H9 (cell line): ENCODE data around the gene NT5C3B. TPM values are rescaled to one million over a fixed set of nuclear protein-coding genes. Genes with fewer than 3 reads are reported as not detected.
A peak's percentile ranks its signal among the peaks of the same experiment; 100 is the strongest.

ENCODE experiments used
- DNase-seq: peaks from one replicate; pipeline ENCODE4 v3.0.0-alpha.2; 2017
- H2AFZ ChIP-seq: one replicate; pipeline ENCODE4 v1.6.1; 2013; ENCODE audit warnings: mild to moderate bottlenecking, low read length, control low read depth, moderate library complexity
- H2AK5ac ChIP-seq: 2 replicates; pipeline ENCODE4 v1.6.1; 2013; ENCODE audit warnings: low read length, control low read depth, mixed read lengths; ENCODE audit not compliant: insufficient read length
- H2BK120ac ChIP-seq: one replicate; pipeline ENCODE4 v1.6.1; 2013; ENCODE audit warnings: low read depth, mild to moderate bottlenecking, low read length, control low read depth, inconsistent platforms; ENCODE audit not compliant: poor library complexity, severe bottlenecking
- H2BK12ac ChIP-seq: 2 replicates; pipeline ENCODE4 v1.6.1; 2013; ENCODE audit warnings: low read length, control low read depth, mixed read lengths, low read depth; ENCODE audit not compliant: insufficient read length
- H2BK15ac ChIP-seq: 2 replicates; pipeline ENCODE4 v1.6.1; 2013; ENCODE audit warnings: low read depth, low read length, control low read depth
- H2BK20ac ChIP-seq: one replicate; pipeline ENCODE4 v1.6.1; 2013; ENCODE audit warnings: low read depth, mild to moderate bottlenecking, low read length, control low read depth, inconsistent platforms; ENCODE audit not compliant: poor library complexity, severe bottlenecking
- H2BK5ac ChIP-seq: 2 replicates; pipeline ENCODE4 v1.6.1; 2013; ENCODE audit warnings: low read length, control low read depth, mixed read lengths; ENCODE audit not compliant: insufficient read length
- H3K14ac ChIP-seq: 2 replicates; pipeline ENCODE4 v1.6.1; 2013; ENCODE audit warnings: low read length, control low read depth; ENCODE audit not compliant: insufficient read depth
- H3K18ac ChIP-seq: 2 replicates; pipeline ENCODE4 v1.6.1; 2013; ENCODE audit warnings: low read depth, mild to moderate bottlenecking, mixed read lengths, low read length, control low read depth; ENCODE audit not compliant: insufficient read length
- H3K23ac ChIP-seq: 2 replicates; pipeline ENCODE4 v1.6.1; 2013; ENCODE audit warnings: low read length, control low read depth, mixed read lengths, low read depth; ENCODE audit not compliant: insufficient read length
- H3K23me2 ChIP-seq: 2 replicates; pipeline ENCODE4 v1.6.1; 2013; ENCODE audit warnings: low read depth, mild to moderate bottlenecking, mixed read lengths, low read length, control low read depth; ENCODE audit not compliant: insufficient read length, poor library complexity, severe bottlenecking
- H3K27ac ChIP-seq: 2 replicates; pipeline ENCODE4 v1.5.1; 2013; ENCODE audit warnings: low read length, control low read depth, mixed read lengths, low read depth; ENCODE audit not compliant: insufficient read length
- H3K27me3 ChIP-seq: 2 replicates; pipeline ENCODE4 v1.6.1; 2013; ENCODE audit warnings: low read length, control low read depth, inconsistent platforms; ENCODE audit not compliant: insufficient read depth
- H3K4ac ChIP-seq: 2 replicates; pipeline ENCODE4 v1.6.1; 2013; ENCODE audit warnings: low read depth, mild to moderate bottlenecking, control low read depth, inconsistent platforms, low read length, moderate library complexity
- H3K4me1 ChIP-seq: 2 replicates; pipeline ENCODE4 v1.6.1; 2013; ENCODE audit warnings: low read length, control low read depth, inconsistent platforms; ENCODE audit not compliant: insufficient read depth
- H3K4me2 ChIP-seq: 2 replicates; pipeline ENCODE4 v1.6.1; 2013; ENCODE audit warnings: low read length, control low read depth, mixed read lengths; ENCODE audit not compliant: insufficient read length, insufficient read depth
- H3K56ac ChIP-seq: 2 replicates; pipeline ENCODE4 v1.6.1; 2013; ENCODE audit warnings: low read depth, mild to moderate bottlenecking, mixed read lengths, low read length, control low read depth; ENCODE audit not compliant: insufficient read length
- H3K79me1 ChIP-seq: 2 replicates; pipeline ENCODE4 v1.6.1; 2013; ENCODE audit warnings: low read depth, mild to moderate bottlenecking, moderate library complexity, low read length, control low read depth, inconsistent platforms; ENCODE audit not compliant: insufficient read depth, poor library complexity, severe bottlenecking
- H3K79me2 ChIP-seq: 2 replicates; pipeline ENCODE4 v1.6.1; 2013; ENCODE audit warnings: low read length, control low read depth, inconsistent platforms; ENCODE audit not compliant: insufficient read depth
- H3K9ac ChIP-seq: 2 replicates; pipeline ENCODE4 v1.6.1; 2013; ENCODE audit warnings: low read length, control low read depth, mixed read lengths; ENCODE audit not compliant: insufficient read length; ENCODE audit errors: extremely low read depth
- H3K9me3 ChIP-seq: one replicate; pipeline ENCODE4 v1.6.1; 2013; ENCODE audit warnings: low read depth, low read length, inconsistent platforms; ENCODE audit not compliant: control insufficient read depth
- H3T11ph ChIP-seq: one replicate; pipeline ENCODE4 v1.6.1; 2013; ENCODE audit warnings: mild to moderate bottlenecking, low read length, control low read depth, inconsistent platforms
- H4K20me1 ChIP-seq: one replicate; pipeline ENCODE4 v1.6.1; 2013; ENCODE audit not compliant: control insufficient read depth, insufficient read length, insufficient read depth
- H4K5ac ChIP-seq: 2 replicates; pipeline ENCODE4 v1.6.1; 2013; ENCODE audit warnings: low read depth, mild to moderate bottlenecking, mixed read lengths, low read length, control low read depth; ENCODE audit not compliant: insufficient read length
- H4K8ac ChIP-seq: replicated peaks from 2 replicates; pipeline ENCODE4 v1.6.1; 2013; ENCODE audit warnings: low read length, control low read depth, mixed read lengths, low read depth; ENCODE audit not compliant: insufficient read length
- H4K91ac ChIP-seq: 2 replicates; pipeline ENCODE4 v1.6.1; 2013; ENCODE audit warnings: low read depth, mild to moderate bottlenecking, moderate library complexity, mixed read lengths, low read length, control low read depth; ENCODE audit not compliant: insufficient read length
- H3K27ac Mint-ChIP-seq, 3 experiments: 2 replicates in 2 of 3; 3 replicates in 1 of 3; pipeline ENCODE4 v1.8.0; 2020 to 2021; ENCODE audit warnings: mixed read lengths in 3 of 3, mild to moderate bottlenecking in 1 of 3, moderate library complexity in 1 of 3
- H3K27me3 Mint-ChIP-seq: 2 replicates; pipeline ENCODE4 v1.8.0; 2021; ENCODE audit warnings: low read depth, mild to moderate bottlenecking, moderate library complexity, mixed read lengths
- H3K36me3 Mint-ChIP-seq, 3 experiments: 2 replicates in 2 of 3; 3 replicates in 1 of 3; pipeline ENCODE4 v1.8.0; 2020 to 2021; ENCODE audit warnings: low read depth in 3 of 3, mixed read lengths in 3 of 3; ENCODE audit not compliant: insufficient read depth in 1 of 3
- H3K4me1 Mint-ChIP-seq, 2 experiments: 2 replicates each; pipeline ENCODE4 v1.8.0; 2020; ENCODE audit warnings: mixed read lengths in 2 of 2
- H3K4me3 Mint-ChIP-seq, 2 experiments: 2 replicates in 1 of 2; 3 replicates in 1 of 2; pipeline ENCODE4 v1.8.0; 2020 to 2021; ENCODE audit warnings: mild to moderate bottlenecking in 2 of 2, mixed read lengths in 2 of 2, moderate library complexity in 1 of 2
- H3K9me3 Mint-ChIP-seq, 2 experiments: 2 replicates in 1 of 2; 3 replicates in 1 of 2; pipeline ENCODE4 v1.8.0; 2020; ENCODE audit warnings: mild to moderate bottlenecking in 2 of 2, mixed read lengths in 2 of 2, moderate library complexity in 1 of 2
- WGBS: extraction: QIAGEN DNeasy Blood & Tissue Kit; methylation state at CpG from one replicate; pipeline ENCODE4 v1.1.7; 2013; ENCODE audit warnings: missing lambda C conversion rate, low lambda C conversion rate, mixed read lengths; ENCODE audit not compliant: insufficient read length; ENCODE audit errors: extremely low coverage; 5-methylcytosine and 5-hydroxymethylcytosine counted together
- total RNA-seq: library from RNA; stranded (reverse); gene quantifications from 2 replicates; pipeline ENCODE4 v1.2.1, GENCODE V29; 2021
- TF ChIP-seq, protein P1 (sequence below): fragments of 200-600 bp; sonication (generic); conservative IDR thresholded peaks from 3 replicates; pipeline ENCODE4 v1.8.0; 2021; ENCODE audit warnings: antibody characterized with exemption, mild to moderate bottlenecking

Gene NT5C3B
- total RNA-seq, 1 experiment from 2014 or later, result 76.1 TPM

- Histone ChIP-seq H2BK5ac (no peak overlapping the region), H3K9me3 (no peaks in the 10 kb centered on the region), H3K4me2 (peak overlapping the region; percentile 99), H2AK5ac (no peak overlapping the region), H3K4ac (no peak overlapping the region), H2BK12ac (no peak overlapping the region), H4K5ac (no peak overlapping the region), H3K9ac (no peak overlapping the region), H3T11ph (no peak overlapping the region), H2BK20ac (no peak overlapping the region), H4K8ac (no peak overlapping the region), H3K27ac (no peak overlapping the region), H3K14ac (no peak overlapping the region), H3K23ac (no peak overlapping the region), H4K20me1 (no peaks in the 10 kb centered on the region), H2BK120ac (no peak overlapping the region), H3K4me1 (peaks cover 5% of the 10 kb centered on the region; the same call in 1 of the 2 replicates), H2BK15ac (no peak overlapping the region), H2AFZ (no peak overlapping the region), H3K56ac (no peak overlapping the region), H3K79me1 (peaks cover 2% of the 10 kb centered on the region), H3K79me2 (peaks cover 13% of the 10 kb centered on the region; the same call in 1 of the 2 replicates), H3K27me3 (no peaks in the 10 kb centered on the region), H3K23me2 (peaks cover 18% of the 10 kb centered on the region), H4K91ac (no peak overlapping the region), H3K18ac (no peak overlapping the region)
- Mint-ChIP-seq H3K27ac (no peak overlapping the region), H3K4me3 (no peak overlapping the region), H3K27me3 (no peaks in the 10 kb centered on the region), H3K4me1 (peaks cover 26 to 31% of the 10 kb centered on the region in 2 experiments), H3K36me3 (peaks cover 9 to 20% (median 19%) of the 10 kb centered on the region in 3 experiments; a peak in 6 of 7 replicates), H3K9me3 (no peaks in the 10 kb centered on the region)
- WGBS, result no CpG with 5 or more reads among the region's 18 CpGs
- no peak for DNase-seq
- TF ChIP-seq, protein P1, sequence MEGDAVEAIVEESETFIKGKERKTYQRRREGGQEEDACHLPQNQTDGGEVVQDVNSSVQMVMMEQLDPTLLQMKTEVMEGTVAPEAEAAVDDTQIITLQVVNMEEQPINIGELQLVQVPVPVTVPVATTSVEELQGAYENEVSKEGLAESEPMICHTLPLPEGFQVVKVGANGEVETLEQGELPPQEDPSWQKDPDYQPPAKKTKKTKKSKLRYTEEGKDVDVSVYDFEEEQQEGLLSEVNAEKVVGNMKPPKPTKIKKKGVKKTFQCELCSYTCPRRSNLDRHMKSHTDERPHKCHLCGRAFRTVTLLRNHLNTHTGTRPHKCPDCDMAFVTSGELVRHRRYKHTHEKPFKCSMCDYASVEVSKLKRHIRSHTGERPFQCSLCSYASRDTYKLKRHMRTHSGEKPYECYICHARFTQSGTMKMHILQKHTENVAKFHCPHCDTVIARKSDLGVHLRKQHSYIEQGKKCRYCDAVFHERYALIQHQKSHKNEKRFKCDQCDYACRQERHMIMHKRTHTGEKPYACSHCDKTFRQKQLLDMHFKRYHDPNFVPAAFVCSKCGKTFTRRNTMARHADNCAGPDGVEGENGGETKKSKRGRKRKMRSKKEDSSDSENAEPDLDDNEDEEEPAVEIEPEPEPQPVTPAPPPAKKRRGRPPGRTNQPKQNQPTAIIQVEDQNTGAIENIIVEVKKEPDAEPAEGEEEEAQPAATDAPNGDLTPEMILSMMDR, result no peak
These were observed 27.2 kb upstream of the NT5C3B start for GRCh38 chr17:41863074-41863848.
